ENCODE results near the gene GPR173. TPM values are rescaled to one million over a fixed set of nuclear protein-coding genes. Genes with fewer than 3 reads are reported as not detected.

The GPR173 gene
- total RNA-seq, 1 donor from 2014 or later = 1.7 TPM

GRCh38 chrX:53071604-53072417, 23.2 kb downstream of the GPR173 start:
- peak; percentile 76 for DNase-seq

GRCh38 chrX:53072418-53073114, 24.0 kb downstream of the GPR173 start:
- no peak for DNase-seq

- no peak for DNase-seq
These were observed 24.6 kb downstream of the GPR173 start for GRCh38 chrX:53073115-53073586.

DNA sequence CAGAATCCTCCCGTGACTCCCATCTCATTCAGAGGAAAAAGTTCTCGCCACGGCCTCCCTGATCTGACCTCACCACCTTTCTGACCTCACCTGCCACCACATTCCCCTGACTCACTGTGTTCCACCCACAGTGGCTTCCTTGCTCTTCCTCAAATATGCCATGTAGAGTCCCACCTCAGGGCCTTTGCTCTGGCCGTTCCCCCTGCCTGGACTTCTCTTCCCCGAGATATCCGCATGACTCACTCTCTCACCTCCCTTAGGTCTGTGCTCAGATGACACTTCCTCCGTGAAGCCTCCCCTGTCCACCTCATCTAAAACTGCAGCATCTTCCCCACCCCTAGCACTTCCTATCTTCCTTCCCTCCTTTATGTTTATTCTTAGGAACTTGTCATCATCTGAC, 26.4 kb downstream of the GPR173 start:
- no peak for DNase-seq

DNA sequence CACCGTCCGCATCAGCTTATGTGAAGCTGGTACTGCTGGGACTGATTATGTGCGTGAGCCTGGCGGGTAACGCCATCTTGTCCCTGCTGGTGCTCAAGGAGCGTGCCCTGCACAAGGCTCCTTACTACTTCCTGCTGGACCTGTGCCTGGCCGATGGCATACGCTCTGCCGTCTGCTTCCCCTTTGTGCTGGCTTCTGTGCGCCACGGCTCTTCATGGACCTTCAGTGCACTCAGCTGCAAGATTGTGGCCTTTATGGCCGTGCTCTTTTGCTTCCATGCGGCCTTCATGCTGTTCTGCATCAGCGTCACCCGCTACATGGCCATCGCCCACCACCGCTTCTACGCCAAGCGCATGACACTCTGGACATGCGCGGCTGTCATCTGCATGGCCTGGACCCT, 28.1 kb downstream of the GPR173 start:
- DNase-seq = no peak

DNA sequence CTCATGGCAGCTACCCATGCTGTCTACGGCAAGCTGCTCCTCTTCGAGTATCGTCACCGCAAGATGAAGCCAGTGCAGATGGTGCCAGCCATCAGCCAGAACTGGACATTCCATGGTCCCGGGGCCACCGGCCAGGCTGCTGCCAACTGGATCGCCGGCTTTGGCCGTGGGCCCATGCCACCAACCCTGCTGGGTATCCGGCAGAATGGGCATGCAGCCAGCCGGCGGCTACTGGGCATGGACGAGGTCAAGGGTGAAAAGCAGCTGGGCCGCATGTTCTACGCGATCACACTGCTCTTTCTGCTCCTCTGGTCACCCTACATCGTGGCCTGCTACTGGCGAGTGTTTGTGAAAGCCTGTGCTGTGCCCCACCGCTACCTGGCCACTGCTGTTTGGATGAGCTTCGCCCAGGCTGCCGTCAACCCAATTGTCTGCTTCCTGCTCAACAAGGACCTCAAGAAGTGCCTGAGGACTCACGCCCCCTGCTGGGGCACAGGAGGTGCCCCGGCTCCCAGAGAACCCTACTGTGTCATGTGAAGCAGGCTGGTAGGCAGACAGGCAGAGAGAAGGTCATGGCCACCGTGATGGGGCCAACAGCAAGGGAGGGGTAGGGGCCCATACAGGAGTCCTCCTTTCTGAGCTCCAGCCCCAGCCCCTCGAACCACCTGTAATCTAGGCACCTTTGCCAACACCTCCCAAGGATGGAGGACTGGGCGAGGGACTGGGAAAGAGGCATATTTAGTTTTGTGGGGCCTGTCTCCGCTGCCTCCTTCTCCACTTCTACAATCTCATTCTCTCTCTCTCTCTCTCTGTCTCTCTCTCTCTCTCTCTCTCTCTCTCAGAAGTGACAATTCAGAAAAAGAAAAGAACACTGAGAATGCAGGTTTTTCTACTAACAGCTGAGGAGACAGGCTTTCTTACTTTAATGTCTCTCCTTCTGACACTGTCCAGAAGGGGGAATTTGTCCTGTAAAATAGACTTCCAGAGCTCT, 28.9 kb downstream of the GPR173 start:
- no peak for DNase-seq

GRCh38 chrX:53078943-53079342, 30.4 kb downstream of the GPR173 start:
- no peak for DNase-seq

DNA sequence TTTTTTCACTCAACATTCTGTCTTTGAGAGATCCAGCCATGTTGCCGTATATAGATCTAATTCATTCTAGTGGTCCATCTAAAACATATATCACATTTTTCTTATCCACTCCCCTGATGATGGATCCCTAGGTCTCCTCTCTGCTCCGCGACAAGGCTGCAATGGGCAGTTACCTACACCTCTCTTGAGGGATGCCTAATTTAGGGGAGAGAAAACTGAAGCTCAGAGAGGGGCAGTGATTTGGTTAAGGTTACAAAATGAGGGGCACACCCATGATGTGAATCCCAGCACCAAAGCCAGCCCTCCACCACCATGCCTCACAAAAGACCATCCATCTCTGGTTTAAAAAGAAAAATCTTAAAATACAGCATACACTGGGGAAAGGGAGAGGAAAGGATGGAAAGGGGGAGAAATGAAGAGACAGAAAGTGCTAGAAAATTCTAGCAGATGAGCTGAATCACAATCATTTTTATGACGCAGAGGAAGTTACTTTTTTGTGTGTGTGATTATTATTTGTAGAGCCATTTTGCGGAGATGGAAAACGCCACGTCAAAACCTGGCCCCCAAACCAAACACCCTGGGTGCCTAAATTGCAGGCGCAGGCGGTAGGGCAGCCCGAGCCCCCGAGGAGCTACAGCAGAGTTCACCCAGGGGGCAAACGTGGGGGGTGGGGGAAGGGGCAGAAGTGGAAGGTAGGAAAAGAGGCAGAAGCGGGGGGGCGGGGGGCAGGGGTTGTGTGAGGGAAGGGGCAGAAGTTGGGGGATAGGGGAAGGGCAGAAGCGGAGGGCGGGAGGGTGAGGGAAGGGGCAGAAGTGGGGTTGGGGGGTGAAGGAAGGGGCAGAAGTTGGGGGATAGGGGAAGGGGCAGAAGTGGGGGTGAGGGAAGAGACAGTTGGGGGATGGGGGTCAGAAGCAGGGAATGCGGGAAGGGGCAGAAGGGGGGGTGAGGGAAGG, 32.3 kb downstream of the GPR173 start:
- peak; percentile 26 for DNase-seq

DNA sequence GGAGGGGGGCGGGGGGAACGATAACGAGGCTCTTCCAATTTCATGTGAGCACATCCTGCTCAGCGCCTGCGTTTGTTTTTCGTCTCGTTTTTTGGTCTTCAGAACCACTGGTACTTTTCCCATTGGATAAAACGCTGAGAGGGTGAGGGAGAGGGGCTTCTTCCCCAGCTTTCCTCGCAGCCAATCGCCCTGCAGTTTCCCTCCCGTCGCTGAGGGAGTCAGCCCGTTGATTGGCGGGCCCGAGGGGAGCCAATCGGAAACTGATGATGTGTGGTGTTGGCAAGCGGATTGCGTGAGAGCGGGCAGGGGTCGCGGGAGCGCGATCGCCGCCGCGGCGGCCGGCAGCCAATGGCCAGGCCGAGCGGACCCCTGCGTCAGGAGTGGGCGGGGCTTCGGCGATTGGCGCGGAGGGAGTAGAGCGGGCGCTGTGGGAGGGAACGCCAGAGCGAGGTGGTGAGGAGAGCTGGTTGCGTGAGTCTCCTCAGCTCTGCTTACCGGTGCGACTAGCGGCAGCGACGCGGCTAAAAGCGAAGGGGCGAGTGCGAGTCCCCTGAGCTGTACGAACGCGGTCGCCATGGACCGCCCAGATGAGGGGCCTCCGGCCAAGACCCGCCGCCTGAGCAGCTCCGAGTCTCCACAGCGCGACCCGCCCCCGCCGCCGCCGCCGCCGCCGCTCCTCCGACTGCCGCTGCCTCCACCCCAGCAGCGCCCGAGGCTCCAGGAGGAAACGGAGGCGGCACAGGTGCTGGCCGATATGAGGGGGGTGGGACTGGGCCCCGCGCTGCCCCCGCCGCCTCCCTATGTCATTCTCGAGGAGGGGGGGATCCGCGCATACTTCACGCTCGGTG, 33.6 kb downstream of the GPR173 start, which contains the start of gene TSPYL2:
TSS of gene TSPYL2 (plus strand) at position 443 of the 848 bp plus-strand sequence. CDS start at position 575, 132 bp downstream.
- peak; percentile 96 for DNase-seq

GRCh38 chrX:53082773-53083616, 34.4 kb downstream of the GPR173 start:
- DNase-seq = no peak

- no peak for DNase-seq
These were observed 35.5 kb downstream of the GPR173 start for GRCh38 chrX:53084043-53084570.

DNA sequence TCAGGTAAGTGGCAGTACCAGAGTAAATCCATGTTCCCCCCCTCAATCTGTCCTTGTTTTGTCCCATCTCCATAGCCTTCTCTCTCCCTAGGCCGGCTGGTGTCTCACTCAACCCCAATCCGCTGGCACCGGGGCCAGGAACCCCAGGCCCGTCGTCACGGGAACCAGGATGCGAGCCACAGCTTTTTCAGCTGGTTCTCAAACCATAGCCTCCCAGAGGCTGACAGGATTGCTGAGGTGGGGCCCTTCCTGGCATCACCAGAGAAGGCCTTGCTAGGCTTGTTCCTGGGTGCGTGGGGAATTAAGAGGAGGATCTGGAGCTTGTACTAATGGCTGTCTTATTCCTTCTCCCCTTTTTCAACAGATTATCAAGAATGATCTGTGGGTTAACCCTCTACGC, 36.3 kb downstream of the GPR173 start:
- no peak for DNase-seq

- no peak for DNase-seq
These were observed 37.2 kb downstream of the GPR173 start for GRCh38 chrX:53085661-53086229.

GRCh38 chrX:53086464-53086863, 37.9 kb downstream of the GPR173 start:
- no peak for DNase-seq

DNA sequence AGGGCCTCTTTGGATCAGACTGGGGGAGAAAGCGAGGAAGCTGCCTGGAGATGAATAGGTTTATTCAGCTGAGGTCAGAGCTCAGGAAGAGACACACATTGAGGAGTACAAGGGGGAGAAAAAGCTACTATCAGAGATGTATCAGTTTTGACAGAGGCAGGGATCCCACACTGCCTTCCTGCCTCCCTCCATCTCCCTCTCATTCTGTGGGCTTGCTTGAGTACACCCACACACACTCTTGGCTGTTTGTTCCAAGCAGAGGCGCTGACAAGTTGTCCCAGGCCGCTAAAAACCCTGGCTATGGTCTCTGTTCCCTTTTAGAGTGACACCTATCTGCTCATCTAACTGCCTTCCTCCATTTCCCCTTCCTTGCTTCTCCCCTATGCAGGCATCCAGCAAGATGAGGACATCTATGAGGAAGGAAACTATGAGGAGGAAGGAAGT, 38.8 kb downstream of the GPR173 start:
- no peak for DNase-seq

GRCh38 chrX:53088136-53088974, 39.8 kb downstream of the GPR173 start:
- DNase-seq = peak; percentile 89

GRCh38 chrX:53089224-53089842, 40.7 kb downstream of the GPR173 start:
- peak; percentile 74 for DNase-seq

Measured in dermis blood vessel endothelial cell (primary cell).